22Rv1 (cell line): Measurements from ENCODE around the gene SWSAP1.

Experiments used
- ZFX ChIP-seq: fragments of 450-650 bp; IDR thresholded peaks from 2 replicates; pipeline ENCODE4 v1.6.1; 2017; ENCODE audit warnings: antibody characterized with exemption, borderline replicate concordance
- TF ChIP-seq, protein P1 (sequence below): fragments of 450-650 bp; IDR thresholded peaks from 2 replicates; pipeline ENCODE4 v1.5.1; 2017; ENCODE audit warnings: mild to moderate bottlenecking

DNA sequence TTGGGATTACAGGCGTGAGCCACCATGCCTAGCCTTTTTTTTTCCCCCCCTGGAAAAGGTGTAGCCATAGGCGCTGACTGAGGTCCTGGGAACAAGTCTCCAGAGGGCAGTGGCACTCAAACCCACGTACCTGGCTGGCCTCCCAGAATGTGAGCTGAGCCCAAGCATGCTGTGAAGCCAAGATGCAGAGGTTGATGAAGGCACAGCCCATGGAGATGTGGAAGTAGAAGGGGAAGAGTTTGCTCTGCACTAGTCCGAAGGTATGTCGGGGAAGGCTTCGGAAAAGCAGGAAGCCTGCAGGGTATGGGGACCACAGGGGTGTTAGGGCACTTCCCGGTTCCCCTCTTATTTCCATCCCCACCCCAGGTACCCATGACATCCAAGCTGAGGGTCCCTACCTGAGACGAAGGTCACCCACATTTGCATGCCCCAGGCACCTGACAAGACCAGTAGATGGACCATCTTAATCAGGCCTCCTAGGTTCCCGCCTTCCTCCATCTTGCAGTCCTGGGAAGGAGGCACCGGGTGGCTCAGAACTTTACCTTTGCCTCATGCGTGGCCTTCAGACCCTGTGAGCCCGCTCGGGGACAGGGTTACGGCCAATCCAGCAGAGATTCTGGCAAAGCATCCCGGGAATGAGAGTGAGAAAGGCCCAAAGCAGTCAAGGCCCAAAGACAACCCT lies 29.2 kb upstream of the SWSAP1 start:
- TF ChIP-seq ZFX: no peak
- TF ChIP-seq, protein P1, sequence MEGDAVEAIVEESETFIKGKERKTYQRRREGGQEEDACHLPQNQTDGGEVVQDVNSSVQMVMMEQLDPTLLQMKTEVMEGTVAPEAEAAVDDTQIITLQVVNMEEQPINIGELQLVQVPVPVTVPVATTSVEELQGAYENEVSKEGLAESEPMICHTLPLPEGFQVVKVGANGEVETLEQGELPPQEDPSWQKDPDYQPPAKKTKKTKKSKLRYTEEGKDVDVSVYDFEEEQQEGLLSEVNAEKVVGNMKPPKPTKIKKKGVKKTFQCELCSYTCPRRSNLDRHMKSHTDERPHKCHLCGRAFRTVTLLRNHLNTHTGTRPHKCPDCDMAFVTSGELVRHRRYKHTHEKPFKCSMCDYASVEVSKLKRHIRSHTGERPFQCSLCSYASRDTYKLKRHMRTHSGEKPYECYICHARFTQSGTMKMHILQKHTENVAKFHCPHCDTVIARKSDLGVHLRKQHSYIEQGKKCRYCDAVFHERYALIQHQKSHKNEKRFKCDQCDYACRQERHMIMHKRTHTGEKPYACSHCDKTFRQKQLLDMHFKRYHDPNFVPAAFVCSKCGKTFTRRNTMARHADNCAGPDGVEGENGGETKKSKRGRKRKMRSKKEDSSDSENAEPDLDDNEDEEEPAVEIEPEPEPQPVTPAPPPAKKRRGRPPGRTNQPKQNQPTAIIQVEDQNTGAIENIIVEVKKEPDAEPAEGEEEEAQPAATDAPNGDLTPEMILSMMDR: peak; percentile 1; the same call in 1 of the 2 replicates
